Measurements from ENCODE around the gene GMEB1. TPM values are rescaled to one million over a fixed set of nuclear protein-coding genes. Genes with fewer than 3 reads are reported as not detected.
A peak's percentile ranks its signal among the peaks of the same experiment; 100 is the strongest.

The GMEB1 gene, protein sequence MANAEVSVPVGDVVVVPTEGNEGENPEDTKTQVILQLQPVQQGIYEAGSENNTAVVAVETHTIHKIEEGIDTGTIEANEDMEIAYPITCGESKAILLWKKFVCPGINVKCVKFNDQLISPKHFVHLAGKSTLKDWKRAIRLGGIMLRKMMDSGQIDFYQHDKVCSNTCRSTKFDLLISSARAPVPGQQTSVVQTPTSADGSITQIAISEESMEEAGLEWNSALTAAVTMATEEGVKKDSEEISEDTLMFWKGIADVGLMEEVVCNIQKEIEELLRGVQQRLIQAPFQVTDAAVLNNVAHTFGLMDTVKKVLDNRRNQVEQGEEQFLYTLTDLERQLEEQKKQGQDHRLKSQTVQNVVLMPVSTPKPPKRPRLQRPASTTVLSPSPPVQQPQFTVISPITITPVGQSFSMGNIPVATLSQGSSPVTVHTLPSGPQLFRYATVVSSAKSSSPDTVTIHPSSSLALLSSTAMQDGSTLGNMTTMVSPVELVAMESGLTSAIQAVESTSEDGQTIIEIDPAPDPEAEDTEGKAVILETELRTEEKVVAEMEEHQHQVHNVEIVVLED
- total RNA-seq (2014; rRNA removed; shearing (Covaris generic); ENCODE audit: low replicate concordance): 7.2 and 8.8 TPM in 2 replicates

DNA sequence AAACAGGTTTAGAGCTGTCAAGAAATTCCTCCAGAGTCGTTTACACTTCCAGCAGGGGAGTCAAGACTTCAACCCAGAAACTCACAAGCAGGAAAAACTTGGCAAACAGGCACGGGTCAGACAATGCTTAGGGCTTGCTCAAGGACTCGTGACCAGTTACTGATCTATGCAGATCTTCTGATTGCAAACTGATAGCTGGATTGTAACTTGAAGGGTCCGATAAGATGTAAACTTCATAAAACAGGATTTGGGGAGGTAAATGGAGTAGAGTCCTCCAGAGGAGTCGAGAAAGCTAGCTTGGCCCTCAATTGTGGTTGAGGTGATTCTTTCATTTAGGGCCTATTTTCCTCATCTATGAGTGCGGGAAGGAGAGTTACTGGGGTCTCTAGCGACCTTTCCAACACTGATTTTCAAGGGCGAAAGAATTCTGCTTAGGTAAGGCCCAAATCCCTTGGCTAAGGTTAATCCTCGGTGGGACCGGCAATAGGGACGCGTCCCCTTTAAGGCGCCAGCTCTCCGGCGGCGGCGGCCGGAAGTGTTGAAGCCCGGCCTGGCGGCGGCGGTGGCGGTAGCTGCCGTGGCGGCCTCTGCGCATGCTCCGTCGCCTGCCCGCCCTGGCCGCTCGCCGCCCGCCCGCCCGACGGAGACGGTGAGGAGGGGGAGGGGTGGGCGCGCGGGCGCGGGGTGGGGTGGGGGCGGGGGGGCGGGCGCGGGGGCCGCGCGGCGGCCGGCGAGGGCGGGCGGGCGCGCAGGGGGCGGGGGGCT is at the start of gene GMEB1:
TSS of gene GMEB1 (plus strand) at position 594 of the 765 bp plus-strand sequence. CDS start 14,829 bp downstream, outside the sequence.
- H3K27ac ChIP-seq (ENCODE audit: low read length): peak within 1 kb of the TSS; percentile 96
- H3K4me2 ChIP-seq (ENCODE audit: low read depth, low read length, poor library complexity, severe bottlenecking): peak within 1 kb of the TSS; percentile 96
- H3K9me3 ChIP-seq (ENCODE audit: low read length): no peaks in the 10 kb centered on the region
- H2AFZ ChIP-seq (ENCODE audit: low read length): peak within 1 kb of the TSS; percentile 99
- no peaks in the 10 kb centered on the region for H3K36me3 ChIP-seq (ENCODE audit: insufficient read depth, low read length)
- peak; percentile 96 for DNase-seq
- H3K9ac ChIP-seq (ENCODE audit: low read length): peak within 1 kb of the TSS; percentile 99
- H3K9me2 ChIP-seq (replicated peaks; ENCODE audit: insufficient read depth, low read length): no peaks in the 10 kb centered on the region
- H3K4me1 ChIP-seq (ENCODE audit: low read length): peaks cover 16% of the 10 kb centered on the region
- H3K79me2 ChIP-seq (ENCODE audit: low read length): peaks cover 32% of the 10 kb centered on the region
- H3K4me3 ChIP-seq (ENCODE audit: low read length): peak within 1 kb of the TSS; percentile 95
- H4K20me1 ChIP-seq (ENCODE audit: insufficient read depth, low read depth, low read length): no peaks in the 10 kb centered on the region
- H3K27me3 ChIP-seq (ENCODE audit: low read length): no peaks in the 10 kb centered on the region

DNA sequence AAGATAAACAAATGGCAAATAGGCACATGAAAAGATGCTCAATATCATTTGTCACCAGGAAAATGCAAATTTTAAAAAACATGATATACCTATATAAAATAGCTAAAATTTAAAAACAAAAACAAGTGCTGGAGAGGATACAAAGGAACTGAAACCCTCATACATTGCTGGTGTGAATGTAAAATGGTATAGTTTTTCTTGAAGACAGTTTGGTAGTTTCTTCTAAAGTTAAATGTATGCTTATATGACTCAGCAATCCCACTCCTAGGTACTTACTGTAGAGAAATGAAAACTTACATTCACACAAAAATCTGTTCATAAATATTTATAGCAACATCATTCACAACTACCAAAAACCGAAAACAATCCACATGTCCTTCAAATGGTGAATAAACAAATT is 36.9 kb upstream of the GMEB1 start:
- Histone ChIP-seq H3K27me3 (ENCODE audit: low read length) (no peaks in the 10 kb centered on the region), H3K79me2 (ENCODE audit: low read length) (peaks cover 19% of the 10 kb centered on the region), H3K4me2 (ENCODE audit: low read depth, low read length, poor library complexity, severe bottlenecking) (no peak overlapping the region), H3K9me2 (replicated peaks; ENCODE audit: insufficient read depth, low read length) (no peaks in the 10 kb centered on the region), H3K9ac (ENCODE audit: low read length) (no peak overlapping the region), H3K4me1 (ENCODE audit: low read length) (no peaks in the 10 kb centered on the region), H3K4me3 (ENCODE audit: low read length) (no peak overlapping the region), H3K36me3 (ENCODE audit: insufficient read depth, low read length) (no peaks in the 10 kb centered on the region), H2AFZ (ENCODE audit: low read length) (no peak overlapping the region), H4K20me1 (ENCODE audit: insufficient read depth, low read depth, low read length) (no peaks in the 10 kb centered on the region), H3K27ac (ENCODE audit: low read length) (no peak overlapping the region), H3K9me3 (ENCODE audit: low read length) (no peaks in the 10 kb centered on the region)
- no peak for DNase-seq

DNA sequence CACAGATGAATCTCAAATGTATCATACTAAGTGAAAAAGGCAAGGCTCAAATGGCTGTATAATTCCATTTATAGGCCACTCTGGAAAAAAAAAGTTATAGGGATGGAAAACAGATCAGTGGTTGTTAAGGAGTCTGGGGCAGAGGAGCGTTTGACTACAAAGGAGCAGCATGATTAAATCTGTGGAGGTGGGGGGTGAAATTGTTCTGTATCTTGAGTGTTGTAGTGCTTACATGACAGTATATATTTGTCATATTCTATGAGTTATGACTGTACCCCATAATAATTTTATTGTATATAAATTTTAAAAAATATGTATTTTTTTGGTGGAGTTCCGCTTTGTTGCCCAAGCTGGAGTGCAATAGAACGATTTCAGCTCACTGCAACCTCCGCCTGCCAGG is 36.0 kb upstream of the GMEB1 start:
- Histone ChIP-seq H3K4me3 (ENCODE audit: low read length) (no peak overlapping the region), H3K9ac (ENCODE audit: low read length) (no peak overlapping the region), H3K4me1 (ENCODE audit: low read length) (no peaks in the 10 kb centered on the region), H3K27me3 (ENCODE audit: low read length) (no peaks in the 10 kb centered on the region), H2AFZ (ENCODE audit: low read length) (no peak overlapping the region), H4K20me1 (ENCODE audit: insufficient read depth, low read depth, low read length) (no peaks in the 10 kb centered on the region), H3K9me2 (replicated peaks; ENCODE audit: insufficient read depth, low read length) (no peaks in the 10 kb centered on the region), H3K36me3 (ENCODE audit: insufficient read depth, low read length) (no peaks in the 10 kb centered on the region), H3K4me2 (ENCODE audit: low read depth, low read length, poor library complexity, severe bottlenecking) (no peak overlapping the region), H3K9me3 (ENCODE audit: low read length) (no peaks in the 10 kb centered on the region), H3K27ac (ENCODE audit: low read length) (no peak overlapping the region), H3K79me2 (ENCODE audit: low read length) (peaks cover 23% of the 10 kb centered on the region)
- no peak for DNase-seq

DNA sequence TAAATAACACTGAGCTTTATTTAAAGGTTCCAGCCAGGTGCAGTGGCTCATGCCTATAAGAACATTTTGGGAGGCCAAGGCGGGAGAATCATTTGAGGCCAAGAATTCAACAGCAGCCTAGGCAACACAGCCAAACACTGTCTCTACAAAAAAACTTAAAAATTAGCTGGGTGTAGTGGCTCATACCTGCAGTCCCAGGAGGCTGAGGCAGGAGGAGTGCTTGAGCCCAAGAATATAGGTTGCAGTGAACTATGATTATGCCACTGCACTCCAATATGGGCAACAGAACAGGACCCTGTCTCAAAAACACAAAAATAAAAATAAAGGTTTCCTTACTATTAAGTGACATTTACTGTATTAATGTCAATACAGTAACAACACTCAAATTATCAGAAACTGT is 27.8 kb upstream of the GMEB1 start:
- peak; percentile 75 for DNase-seq
- Histone ChIP-seq H3K36me3 (ENCODE audit: insufficient read depth, low read length) (no peaks in the 10 kb centered on the region), H3K9ac (ENCODE audit: low read length) (no peak overlapping the region), H3K9me3 (ENCODE audit: low read length) (no peaks in the 10 kb centered on the region), H3K9me2 (replicated peaks; ENCODE audit: insufficient read depth, low read length) (no peaks in the 10 kb centered on the region), H3K4me3 (ENCODE audit: low read length) (no peak overlapping the region), H3K27ac (ENCODE audit: low read length) (no peak overlapping the region), H3K79me2 (ENCODE audit: low read length) (peaks cover 55% of the 10 kb centered on the region), H3K27me3 (ENCODE audit: low read length) (no peaks in the 10 kb centered on the region), H3K4me1 (ENCODE audit: low read length) (peaks cover 31% of the 10 kb centered on the region), H2AFZ (ENCODE audit: low read length) (no peak overlapping the region), H4K20me1 (ENCODE audit: insufficient read depth, low read depth, low read length) (no peaks in the 10 kb centered on the region), H3K4me2 (ENCODE audit: low read depth, low read length, poor library complexity, severe bottlenecking) (peak overlapping the region; percentile 74)

DNA sequence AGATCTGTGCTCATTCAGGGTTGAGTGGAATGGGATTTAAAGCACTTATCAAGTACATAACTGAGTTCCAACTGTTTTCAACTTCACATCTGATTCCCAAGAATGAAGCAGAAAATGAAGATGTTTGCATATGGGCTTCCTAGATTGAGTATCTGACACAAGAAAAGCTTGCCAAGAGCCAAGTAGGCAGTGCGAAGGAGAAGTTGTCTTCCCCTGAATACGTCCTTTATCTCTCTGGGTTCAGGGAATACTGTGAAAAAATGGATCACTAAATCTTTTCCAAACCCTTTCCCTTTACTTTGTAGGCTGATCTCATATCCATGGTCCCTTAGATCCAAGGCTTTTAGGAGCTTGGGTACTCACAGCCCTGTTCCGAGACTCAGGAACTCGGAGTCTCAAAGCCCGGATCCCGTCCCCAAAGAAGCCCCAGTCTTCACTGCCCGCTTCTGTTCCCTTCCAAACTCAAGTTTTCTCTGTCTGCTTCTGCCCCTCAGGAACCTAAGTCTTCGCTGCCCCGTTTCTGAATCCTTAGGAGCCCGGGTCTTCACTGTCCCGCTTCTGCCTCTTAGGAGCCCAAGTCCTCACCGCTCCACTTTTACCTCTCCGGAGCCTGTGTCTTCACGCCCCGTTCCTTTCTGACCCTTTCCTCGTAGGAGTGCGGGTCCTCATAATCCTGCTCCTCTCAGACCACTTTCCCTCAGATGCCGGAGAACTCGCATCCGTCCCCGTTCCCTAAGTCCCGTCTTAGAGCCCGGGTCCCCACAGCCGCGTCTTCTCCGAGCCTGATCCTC is 26.3 kb upstream of the GMEB1 start:
- Histone ChIP-seq H3K9me2 (replicated peaks; ENCODE audit: insufficient read depth, low read length) (no peaks in the 10 kb centered on the region), H3K27me3 (ENCODE audit: low read length) (no peaks in the 10 kb centered on the region), H3K4me3 (ENCODE audit: low read length) (peak overlapping the region; percentile 87), H3K9me3 (ENCODE audit: low read length) (no peaks in the 10 kb centered on the region), H2AFZ (ENCODE audit: low read length) (peak overlapping the region; percentile 42; the same call in 1 of the 2 replicates), H3K36me3 (ENCODE audit: insufficient read depth, low read length) (no peaks in the 10 kb centered on the region), H3K4me1 (ENCODE audit: low read length) (peaks cover 34% of the 10 kb centered on the region), H3K4me2 (ENCODE audit: low read depth, low read length, poor library complexity, severe bottlenecking) (peak overlapping the region; percentile 74), H3K27ac (ENCODE audit: low read length) (peak overlapping the region; percentile 64), H3K79me2 (ENCODE audit: low read length) (peaks cover 47% of the 10 kb centered on the region), H4K20me1 (ENCODE audit: insufficient read depth, low read depth, low read length) (no peaks in the 10 kb centered on the region), H3K9ac (ENCODE audit: low read length) (peak overlapping the region; percentile 87)
- DNase-seq: peak; percentile 67

DNA sequence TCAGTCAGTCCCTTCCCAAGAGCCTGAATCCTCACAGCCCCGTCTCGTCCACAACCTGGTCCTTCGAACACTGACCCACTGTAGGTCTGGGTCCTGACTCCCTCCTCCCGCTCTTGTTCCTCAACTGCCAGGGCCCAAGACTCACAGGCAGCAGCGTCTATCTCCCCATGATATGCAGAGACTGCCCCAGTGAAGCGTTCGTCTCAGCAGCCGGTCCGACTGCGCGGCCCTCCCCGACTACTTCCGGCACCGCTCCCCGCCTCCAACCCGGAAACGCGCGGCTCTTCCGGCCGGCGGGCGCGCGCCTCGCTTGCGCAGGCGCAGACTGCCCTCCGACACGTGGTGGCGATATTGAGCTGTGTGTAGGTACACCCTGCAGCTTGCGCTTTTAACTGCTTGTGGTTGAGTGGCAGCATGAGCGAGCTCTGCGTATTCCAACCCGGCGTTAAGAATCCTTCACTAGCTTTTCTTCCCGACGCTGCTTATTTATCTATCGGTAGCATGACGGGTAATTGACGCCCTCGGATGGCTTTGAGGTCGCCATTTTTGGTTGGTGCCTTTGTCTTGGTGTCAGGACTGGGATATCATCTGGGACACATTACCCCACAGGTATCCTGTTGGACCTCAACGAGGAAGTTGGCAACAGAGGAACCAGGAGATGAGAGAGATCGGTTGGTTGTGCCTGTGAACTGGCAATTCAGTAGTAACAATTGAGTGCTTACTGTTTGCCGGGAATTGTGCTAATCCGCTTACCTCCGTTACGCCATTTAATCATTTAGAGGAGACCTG is 25.5 kb upstream of the GMEB1 start, which contains the start of gene TAF12:
TSS of gene TAF12 (minus strand) at position 221 of the 789 bp plus-strand sequence. CDS start 20,986 bp downstream, outside the sequence.
- Histone ChIP-seq H3K4me3 (ENCODE audit: low read length) (peak within 1 kb of the TSS; percentile 87), H3K4me1 (ENCODE audit: low read length) (peaks cover 42% of the 10 kb centered on the region), H2AFZ (ENCODE audit: low read length) (peak within 1 kb of the TSS; percentile 42; the same call in 1 of the 2 replicates), H3K9me2 (replicated peaks; ENCODE audit: insufficient read depth, low read length) (no peaks in the 10 kb centered on the region), H3K36me3 (ENCODE audit: insufficient read depth, low read length) (no peaks in the 10 kb centered on the region), H3K4me2 (ENCODE audit: low read depth, low read length, poor library complexity, severe bottlenecking) (peak within 1 kb of the TSS; percentile 88), H3K27me3 (ENCODE audit: low read length) (no peaks in the 10 kb centered on the region), H3K9ac (ENCODE audit: low read length) (peak within 1 kb of the TSS; percentile 99), H3K79me2 (ENCODE audit: low read length) (peaks cover 44% of the 10 kb centered on the region), H4K20me1 (ENCODE audit: insufficient read depth, low read depth, low read length) (no peaks in the 10 kb centered on the region), H3K27ac (ENCODE audit: low read length) (peak within 1 kb of the TSS; percentile 90), H3K9me3 (ENCODE audit: low read length) (no peaks in the 10 kb centered on the region)
- DNase-seq: peak; percentile 98

DNA sequence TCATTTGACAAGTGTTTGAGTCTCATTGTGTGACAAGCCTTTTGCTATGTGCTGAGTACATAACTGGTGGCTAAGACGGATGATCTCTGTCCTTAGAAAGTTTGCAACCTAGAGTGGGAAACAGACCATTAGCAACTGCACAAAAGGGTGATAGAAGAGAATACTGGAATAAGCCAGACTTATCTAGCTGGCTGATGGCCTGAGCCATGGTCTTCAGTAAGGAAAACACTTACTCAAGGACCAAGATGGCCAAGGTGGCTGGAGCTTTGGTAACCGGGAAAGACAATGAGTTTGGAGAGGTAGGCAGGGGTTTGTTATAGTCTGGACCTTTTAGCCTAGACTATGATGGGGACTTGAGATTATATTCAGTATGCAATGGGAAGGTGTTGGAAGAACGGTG is 24.1 kb upstream of the GMEB1 start:
- H3K27ac ChIP-seq (ENCODE audit: low read length): peak overlapping the region; percentile 90
- no peaks in the 10 kb centered on the region for H3K9me2 ChIP-seq (replicated peaks; ENCODE audit: insufficient read depth, low read length)
- peaks cover 51% of the 10 kb centered on the region for H3K4me1 ChIP-seq (ENCODE audit: low read length)
- no peaks in the 10 kb centered on the region for H3K36me3 ChIP-seq (ENCODE audit: insufficient read depth, low read length)
- DNase-seq: no peak
- peaks cover 40% of the 10 kb centered on the region for H3K79me2 ChIP-seq (ENCODE audit: low read length)
- no peaks in the 10 kb centered on the region for H3K9me3 ChIP-seq (ENCODE audit: low read length)
- no peak overlapping the region for H2AFZ ChIP-seq (ENCODE audit: low read length)
- peak overlapping the region; percentile 88 for H3K4me2 ChIP-seq (ENCODE audit: low read depth, low read length, poor library complexity, severe bottlenecking)
- H3K27me3 ChIP-seq (ENCODE audit: low read length): no peaks in the 10 kb centered on the region
- H3K9ac ChIP-seq (ENCODE audit: low read length): peak overlapping the region; percentile 99
- H3K4me3 ChIP-seq (ENCODE audit: low read length): peak overlapping the region; percentile 87
- no peaks in the 10 kb centered on the region for H4K20me1 ChIP-seq (ENCODE audit: insufficient read depth, low read depth, low read length)

Data from Karpas-422 (cell line).